HFFc6 (cell line): ENCODE results near the gene PGPEP1. TPM values are rescaled to one million over a fixed set of nuclear protein-coding genes. Genes with fewer than 3 reads are reported as not detected.

Experiments used
- DNase-seq: peaks from one replicate; pipeline ENCODE4 v3.0.0-alpha.2; 2018
- H3K27ac Mint-ChIP-seq: 2 replicates; pipeline ENCODE4 v1.8.0; 2020; ENCODE audit warnings: mild to moderate bottlenecking, mixed read lengths
- H3K27me3 Mint-ChIP-seq: 2 replicates; pipeline ENCODE4 v1.8.0; 2021; ENCODE audit warnings: mild to moderate bottlenecking, moderate library complexity, mixed read lengths; ENCODE audit not compliant: insufficient read depth
- H3K36me3 Mint-ChIP-seq: 2 replicates; pipeline ENCODE4 v1.8.0; 2021; ENCODE audit warnings: low read depth, mixed read lengths
- H3K4me1 Mint-ChIP-seq: 2 replicates; pipeline ENCODE4 v1.8.0; 2020; ENCODE audit warnings: low read depth, mixed read lengths
- H3K4me3 Mint-ChIP-seq: 2 replicates; pipeline ENCODE4 v1.8.0; 2020; ENCODE audit warnings: mild to moderate bottlenecking, moderate library complexity, mixed read lengths
- H3K9me3 Mint-ChIP-seq: 2 replicates; pipeline ENCODE4 v1.8.0; 2020; ENCODE audit warnings: mild to moderate bottlenecking, mixed read lengths
- CTCF ChIP-seq: fragments of 200-600 bp; sonication (generic); IDR thresholded peaks from 2 replicates; pipeline ENCODE4 v1.5.0; 2021; ENCODE audit warnings: antibody characterized with exemption, mild to moderate bottlenecking
- total RNA-seq, 6 experiments: library from RNA; stranded (reverse); fragmentation: NEBNext Ultra II Directional; extraction: Animal tissue kit (Norgen Biotek cat#: 25700); gene quantifications; 2 replicates in 1 of 6; 3 replicates in 5 of 6; pipeline ENCODE4 v1.2.3, GENCODE V29; 2021

PGPEP1 gene
- total RNA-seq, 6 experiments from 2014 or later, result 30.5 to 54.1 (median 32.4) TPM

DNA sequence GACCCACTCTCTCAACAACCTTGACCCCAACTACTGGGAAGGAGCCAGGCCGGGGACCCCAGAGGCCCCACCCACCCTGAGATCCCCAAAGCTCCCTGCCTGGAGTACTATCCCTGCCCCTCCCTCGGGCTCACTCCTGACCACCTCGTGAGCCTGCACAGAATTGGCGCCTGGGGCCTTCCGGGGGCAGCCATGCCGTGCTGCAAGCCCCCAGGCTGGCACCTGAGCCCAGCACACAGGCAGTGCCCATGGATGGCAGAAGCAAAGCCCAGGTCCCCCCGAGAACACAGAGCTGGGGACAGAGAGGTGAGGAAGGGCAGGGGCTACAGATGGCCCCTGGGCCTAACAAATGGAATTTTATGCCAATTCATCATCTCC is 31.5 kb upstream of the PGPEP1 start:
- no peak for TF ChIP-seq CTCF
- Mint-ChIP-seq H3K9me3 (no peaks in the 10 kb centered on the region), H3K4me3 (no peak overlapping the region), H3K36me3 (peaks cover 8% of the 10 kb centered on the region), H3K4me1 (peaks cover 14% of the 10 kb centered on the region), H3K27ac (no peak overlapping the region), H3K27me3 (peaks cover 1% of the 10 kb centered on the region; the same call in 1 of the 2 replicates)
- no peak for DNase-seq

GRCh38 chr19:18309525-18310064 is 30.8 kb upstream of the PGPEP1 start:
- Mint-ChIP-seq H3K27me3 (peaks cover 1% of the 10 kb centered on the region), H3K36me3 (peaks cover 8% of the 10 kb centered on the region), H3K4me1 (peaks cover 7% of the 10 kb centered on the region), H3K4me3 (no peak overlapping the region), H3K27ac (no peak overlapping the region), H3K9me3 (no peaks in the 10 kb centered on the region)
- TF ChIP-seq CTCF, result no peak
- DNase-seq, result no peak

DNA sequence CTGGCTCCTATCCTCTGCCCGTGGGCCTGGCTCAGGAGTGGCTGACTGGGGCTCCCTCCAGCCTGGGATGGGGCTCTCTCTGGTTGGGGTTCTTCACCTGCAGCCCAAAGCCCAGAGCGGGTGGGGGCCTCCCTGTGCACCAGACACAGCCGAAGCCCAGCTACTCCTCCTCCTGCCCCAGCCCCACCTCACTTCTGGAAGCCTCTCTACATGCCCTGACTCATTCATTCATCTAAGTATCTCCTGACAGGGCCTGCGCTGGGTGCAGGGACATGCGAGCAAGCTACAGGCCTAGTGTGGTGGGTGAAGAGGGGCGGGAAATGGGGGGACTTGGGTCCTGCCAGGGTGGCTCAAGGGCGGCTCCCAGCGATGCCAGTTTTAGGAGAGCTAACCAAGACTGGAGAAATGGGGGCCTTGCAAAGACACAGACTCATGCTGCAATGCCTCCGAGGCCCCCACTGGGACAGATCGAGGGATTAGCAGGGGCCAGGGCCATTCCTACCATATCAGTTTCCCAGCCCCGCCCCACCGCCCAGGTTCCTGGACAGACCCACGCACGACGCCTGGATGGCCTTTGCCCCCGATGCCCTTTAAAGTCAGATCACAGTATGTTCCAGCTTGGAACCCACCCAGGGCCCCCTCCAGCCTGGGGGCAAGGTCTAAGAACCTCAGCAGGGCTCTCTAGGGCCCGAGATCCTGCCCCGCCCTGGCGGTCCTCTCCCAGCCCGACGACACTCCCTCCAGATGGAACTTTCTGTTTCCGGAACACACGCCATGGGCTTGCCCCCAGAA is 30.1 kb upstream of the PGPEP1 start:
- DNase-seq, result no peak
- TF ChIP-seq CTCF, result no peak
- H3K4me1 Mint-ChIP-seq, result peaks cover under 1% of the 10 kb centered on the region; the same call in 1 of the 2 replicates
- H3K27ac Mint-ChIP-seq, result no peak overlapping the region; the same call in 1 of the 2 replicates
- no peak overlapping the region for H3K4me3 Mint-ChIP-seq
- peaks cover 1% of the 10 kb centered on the region for H3K27me3 Mint-ChIP-seq
- H3K9me3 Mint-ChIP-seq, result no peaks in the 10 kb centered on the region
- H3K36me3 Mint-ChIP-seq, result peaks cover 8% of the 10 kb centered on the region

- peaks cover 1% of the 10 kb centered on the region for H3K27me3 Mint-ChIP-seq
- no peak for DNase-seq
- H3K4me3 Mint-ChIP-seq, result no peak overlapping the region
- peaks cover 8% of the 10 kb centered on the region for H3K36me3 Mint-ChIP-seq
- no peaks in the 10 kb centered on the region for H3K4me1 Mint-ChIP-seq
- H3K9me3 Mint-ChIP-seq, result no peaks in the 10 kb centered on the region
- no peak for TF ChIP-seq CTCF
- H3K27ac Mint-ChIP-seq, result no peak overlapping the region; the same call in 1 of the 2 replicates
Measured at GRCh38 chr19:18310966-18311365, 29.4 kb upstream of the PGPEP1 start.

DNA sequence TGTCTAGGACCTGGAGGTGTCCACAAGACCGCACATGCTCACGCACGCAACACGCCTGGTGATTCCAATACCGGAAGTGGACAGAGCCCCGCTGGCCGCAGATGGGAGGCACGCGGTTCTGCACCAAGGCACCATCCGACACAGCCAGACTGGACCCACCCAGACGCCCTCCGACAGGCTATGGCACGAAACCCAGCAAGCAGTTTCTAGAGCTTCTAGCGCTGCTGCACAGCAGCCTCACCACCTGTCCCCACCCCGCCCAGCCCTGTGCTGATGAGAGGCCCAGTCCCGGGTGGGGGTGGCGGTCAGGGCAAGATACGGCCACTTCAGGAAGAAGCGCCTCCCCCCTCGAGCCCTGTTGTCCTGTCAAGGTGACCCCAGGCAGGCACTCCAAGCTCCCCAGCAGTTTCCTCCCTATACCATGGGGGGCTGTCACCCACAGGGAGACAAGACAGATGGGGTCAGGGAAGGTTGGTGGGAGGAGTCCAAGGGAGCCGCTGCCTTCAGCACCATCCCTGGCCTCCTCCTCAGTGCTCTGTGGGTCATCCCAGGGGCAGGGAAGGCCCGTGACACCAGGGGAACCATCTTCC is 28.8 kb upstream of the PGPEP1 start:
- no peak for TF ChIP-seq CTCF
- no peak for DNase-seq

More for the DNA sequence above, 28.8 kb upstream of the PGPEP1 start:
- peaks cover 7% of the 10 kb centered on the region for H3K36me3 Mint-ChIP-seq
- peaks cover 1% of the 10 kb centered on the region for H3K27me3 Mint-ChIP-seq
- no peaks in the 10 kb centered on the region for H3K9me3 Mint-ChIP-seq
- H3K4me1 Mint-ChIP-seq, result no peaks in the 10 kb centered on the region
- no peak overlapping the region for H3K27ac Mint-ChIP-seq
- no peak overlapping the region for H3K4me3 Mint-ChIP-seq
